Right lobe of liver (tissue), 6 donors: ENCODE measurements around the gene AP5M1. TPM values are rescaled to one million over a fixed set of nuclear protein-coding genes. Genes with fewer than 3 reads are reported as not detected.
"Not testable (repeated sequence)": the region's sequence is repeated elsewhere in the genome, so short reads cannot be mapped to it uniquely, and the experiment has no call there.

Experiments
- ATAC-seq, 4 donors: fragments of 200-7000 bp; cut with Tn5 transposase; one replicate each; pipeline ENCODE4 v1.9.1; 2020; ENCODE audit warnings: mild to moderate bottlenecking in 4 of 4, moderate library complexity in 4 of 4
- DNase-seq, 3 donors: peaks; one replicate each; pipeline ENCODE4 v3.0.0-alpha.2; 2020
- H3K27ac ChIP-seq, 3 donors: fragments of 200-600 bp; one replicate each; pipeline ENCODE4 v1.8.0; 2022
- H3K27me3 ChIP-seq, 2 donors: fragments of 200-600 bp; one replicate each; pipeline ENCODE4 v1.8.0; 2022
- H3K36me3 ChIP-seq, 4 donors: fragments of 200-600 bp; sonication (generic) in 1 of 4; one replicate each; pipeline versions ENCODE4 v1.5.1 to v1.8.0; 2017 to 2022; ENCODE audit warnings: control low read depth in 1 of 4
- H3K4me1 ChIP-seq, 4 donors: fragments of 200-600 bp; sonication (generic) in 1 of 4; one replicate each; pipeline versions ENCODE4 v1.5.1 to v1.8.0; 2017 to 2022; ENCODE audit warnings: control low read depth in 1 of 4
- H3K4me3 ChIP-seq, 3 donors: fragments of 200-600 bp; one replicate each; pipeline ENCODE4 v1.8.0; 2022
- H3K9me3 ChIP-seq, 4 donors: fragments of 200-600 bp; sonication (generic) in 1 of 4; one replicate each; pipeline versions ENCODE4 v1.5.1 to v1.8.0; 2017 to 2022; ENCODE audit warnings: control low read depth in 1 of 4
- POLR2A ChIP-seq: fragments of 450-650 bp; IDR thresholded peaks from one replicate; pipeline ENCODE4 v1.6.1; 2017; ENCODE audit warnings: antibody characterized with exemption, mild to moderate bottlenecking
- WGBS: methylation state at CpG from one replicate; pipeline ENCODE4 v1.1.6; 2018; ENCODE audit warnings: low coverage, low lambda C conversion rate; ENCODE audit not compliant: insufficient coverage; ENCODE audit errors: missing lambda C conversion rate; 5-methylcytosine and 5-hydroxymethylcytosine counted together
- intact Hi-C, 2 donors: fragments of 100-400 bp; cut with DNase I; formaldehyde crosslinking; loops; one replicate each; pipeline versions ENCODE4 v1.11.2 to v1.14.1; 2022
- long read RNA-seq: library from polyadenylated mRNA; unstranded; transcript quantifications from one replicate; pipeline ENCODE4 v2.0.0, GENCODE V29; 2019
- total RNA-seq, 6 experiments: library from RNA; depleted of rRNA in 2 of 6; stranded (reverse); fragments of >200 nt in 2 of 6; fragmentation: NEBNext Ultra II Directional in 3 of 6; extraction: Animal tissue kit (Norgen Biotek cat#: 25700) in 3 of 6; gene quantifications; one replicate each; pipeline versions ENCODE4 v1.1.0 to v1.2.4, GENCODE V29; 2016 to 2023
- TF ChIP-seq, protein P1 (sequence below), 4 donors: fragments of 200-600 bp in 3 of 4; fragments of 450-650 bp in 1 of 4; IDR thresholded peaks; one replicate each; pipeline versions ENCODE4 v1.5.1 to v1.8.0; 2016 to 2022; ENCODE audit warnings: antibody characterized with exemption in 4 of 4, mild to moderate bottlenecking in 2 of 4
- donor health status: DM: no; HTN: yes; CAD: no.
- donor health status: DM: no; HTN: no; CAD: no.
- donor health status: DM: no; HTN: no; CAD: no.
- donor health status: DM: no; HTN: yes; CAD: no.
- donor health status: DM: no; HTN: yes; CAD: no.

AP5M1 gene, protein sequence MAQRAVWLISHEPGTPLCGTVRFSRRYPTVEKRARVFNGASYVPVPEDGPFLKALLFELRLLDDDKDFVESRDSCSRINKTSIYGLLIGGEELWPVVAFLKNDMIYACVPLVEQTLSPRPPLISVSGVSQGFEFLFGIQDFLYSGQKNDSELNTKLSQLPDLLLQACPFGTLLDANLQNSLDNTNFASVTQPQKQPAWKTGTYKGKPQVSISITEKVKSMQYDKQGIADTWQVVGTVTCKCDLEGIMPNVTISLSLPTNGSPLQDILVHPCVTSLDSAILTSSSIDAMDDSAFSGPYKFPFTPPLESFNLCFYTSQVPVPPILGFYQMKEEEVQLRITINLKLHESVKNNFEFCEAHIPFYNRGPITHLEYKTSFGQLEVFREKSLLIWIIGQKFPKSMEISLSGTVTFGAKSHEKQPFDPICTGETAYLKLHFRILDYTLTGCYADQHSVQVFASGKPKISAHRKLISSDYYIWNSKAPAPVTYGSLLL
- 10 to 100 TPM; 18.1 to 25.1 (median 21.6) TPM for total RNA-seq
- long read RNA-seq, full-length matches to known transcripts = 3 of 3 reads
- long read RNA-seq, partial matches to known transcripts = 0 of 3 reads
- long read RNA-seq, other reads (novel, unspliced or antisense) = 0 of 3 reads

DNA sequence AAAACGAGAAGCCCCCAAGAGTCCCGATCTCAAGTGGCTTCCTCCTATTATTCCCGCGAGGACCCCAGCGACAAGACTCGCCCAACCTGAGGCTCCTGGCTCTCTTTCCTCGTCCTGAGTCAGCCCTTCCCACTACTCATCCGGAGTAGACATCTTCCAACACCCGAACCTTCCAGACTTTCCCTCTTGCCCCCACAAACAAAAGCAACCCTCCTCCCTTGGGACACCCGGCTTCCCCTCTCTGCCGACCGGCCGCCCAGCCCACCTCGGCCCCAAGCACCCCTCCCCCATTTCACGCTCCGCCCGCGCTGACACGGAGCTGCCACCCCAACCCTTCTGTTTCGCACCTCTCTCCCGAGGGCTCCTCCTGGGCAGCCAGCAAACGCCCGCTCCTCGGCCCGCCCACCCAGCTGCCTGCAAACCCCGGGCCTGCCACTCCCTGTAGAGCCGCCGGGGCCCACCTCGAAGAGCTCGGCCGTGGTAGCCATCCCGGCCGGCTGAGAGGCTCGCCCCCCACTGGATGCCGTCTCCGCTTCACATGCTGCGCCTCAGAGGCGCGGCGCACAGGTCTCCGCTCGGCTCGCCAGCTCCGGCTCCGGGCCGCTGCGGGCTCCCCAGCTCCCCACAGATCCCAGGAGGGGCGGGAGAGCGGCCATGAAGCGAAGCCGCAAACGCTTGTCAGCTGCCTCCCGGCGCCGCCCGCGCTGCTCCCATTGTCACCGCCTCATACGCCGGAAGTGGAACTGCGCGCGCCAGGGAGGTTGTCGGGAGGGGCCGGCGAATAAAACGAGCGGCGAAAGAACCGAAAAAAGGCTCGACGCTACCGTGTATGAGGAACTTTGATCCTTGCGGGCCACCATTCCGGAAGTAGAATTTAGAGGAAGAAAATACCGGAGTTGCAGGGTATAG lies at the start of gene AP5M1, which contains the start of gene EXOC5:
TSS of gene AP5M1 (plus strand) at position 811 of the 909 bp plus-strand sequence. CDS start 344 bp downstream, outside the sequence.
TSS of gene EXOC5 (minus strand) at position 745 of the 909 bp plus-strand sequence. CDS start at position 488, 257 bp downstream.
- Histone ChIP-seq H3K9me3 (no peaks in the 10 kb centered on the region), H3K27ac (peak within 1 kb of the TSS; percentile 85 to 94 (median 87)), H3K4me1 (peaks cover 0 to 24% (median 11%) of the 10 kb centered on the region in 4 donors), H3K4me3 (peak within 1 kb of the TSS; percentile 73 to 95 (median 94)), H3K36me3 (no peaks in the 10 kb centered on the region), H3K27me3 (no peaks in the 10 kb centered on the region)
- intact Hi-C loops = no loop called here
- TF ChIP-seq, protein P1, sequence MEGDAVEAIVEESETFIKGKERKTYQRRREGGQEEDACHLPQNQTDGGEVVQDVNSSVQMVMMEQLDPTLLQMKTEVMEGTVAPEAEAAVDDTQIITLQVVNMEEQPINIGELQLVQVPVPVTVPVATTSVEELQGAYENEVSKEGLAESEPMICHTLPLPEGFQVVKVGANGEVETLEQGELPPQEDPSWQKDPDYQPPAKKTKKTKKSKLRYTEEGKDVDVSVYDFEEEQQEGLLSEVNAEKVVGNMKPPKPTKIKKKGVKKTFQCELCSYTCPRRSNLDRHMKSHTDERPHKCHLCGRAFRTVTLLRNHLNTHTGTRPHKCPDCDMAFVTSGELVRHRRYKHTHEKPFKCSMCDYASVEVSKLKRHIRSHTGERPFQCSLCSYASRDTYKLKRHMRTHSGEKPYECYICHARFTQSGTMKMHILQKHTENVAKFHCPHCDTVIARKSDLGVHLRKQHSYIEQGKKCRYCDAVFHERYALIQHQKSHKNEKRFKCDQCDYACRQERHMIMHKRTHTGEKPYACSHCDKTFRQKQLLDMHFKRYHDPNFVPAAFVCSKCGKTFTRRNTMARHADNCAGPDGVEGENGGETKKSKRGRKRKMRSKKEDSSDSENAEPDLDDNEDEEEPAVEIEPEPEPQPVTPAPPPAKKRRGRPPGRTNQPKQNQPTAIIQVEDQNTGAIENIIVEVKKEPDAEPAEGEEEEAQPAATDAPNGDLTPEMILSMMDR (IDR thresholded peaks at IDR 0.05) = peak in 2 of 4 donors; percentile 8 to 11
- TF ChIP-seq POLR2A = peak; percentile 72
- ATAC-seq (peak; percentile 89 to 96 (median 94)), DNase-seq (peak; percentile 94 to 96 (median 96))
- under 1% methylated on average over 46 of the region's 76 CpGs for WGBS

DNA sequence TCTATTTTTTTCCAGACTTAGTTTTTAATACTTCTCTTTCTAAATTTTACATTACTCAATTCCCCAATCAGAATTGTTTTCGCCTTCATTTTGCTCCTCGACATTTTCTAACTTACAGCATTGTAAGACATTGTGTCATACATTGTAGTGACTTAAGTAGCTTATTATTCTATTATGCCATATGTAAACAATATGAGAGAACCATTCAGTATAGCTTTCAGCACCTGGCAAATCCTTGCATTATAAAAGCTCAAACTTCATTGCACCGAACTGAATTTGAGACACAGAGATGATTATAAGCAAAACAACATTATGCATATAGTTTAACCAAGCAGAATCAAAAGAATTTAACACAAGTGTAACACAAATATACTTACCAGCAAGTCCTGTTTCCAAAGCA lies 46.8 kb upstream of the AP5M1 start:
- DNase-seq (no peak), ATAC-seq (no peak)
- 96% methylated on average over 3 of the region's 3 CpGs for WGBS
- no peaks in the 10 kb centered on the region for H3K9me3 ChIP-seq
- peaks cover 0 to 12% (median 3%) of the 10 kb centered on the region in 4 donors for H3K36me3 ChIP-seq
- no peak overlapping the region for H3K27ac ChIP-seq
- TF ChIP-seq POLR2A = no peak
- TF ChIP-seq, protein P1 (IDR thresholded peaks at IDR 0.05) = no peak
- H3K4me1 ChIP-seq = no peaks in the 10 kb centered on the region
- no peaks in the 10 kb centered on the region for H3K27me3 ChIP-seq
- intact Hi-C loops = no loop called here
- H3K4me3 ChIP-seq = no peak overlapping the region

DNA sequence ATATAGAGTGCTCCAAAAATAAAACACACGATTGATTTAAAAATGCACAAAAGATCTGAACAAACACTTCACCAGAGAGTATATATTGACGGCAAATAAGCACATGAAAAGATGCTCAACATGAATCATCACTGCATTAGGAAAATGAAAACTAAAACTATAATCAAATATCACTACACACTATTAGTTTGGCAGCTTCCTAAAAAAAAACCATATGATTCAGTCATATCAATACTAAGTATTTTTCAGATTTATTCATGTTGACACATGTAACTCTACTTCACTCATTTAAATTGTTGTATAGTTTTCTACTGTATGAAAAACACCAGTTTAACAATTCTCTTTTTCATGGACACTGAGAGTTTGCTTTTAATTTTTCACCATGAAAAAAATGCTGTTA lies 41.7 kb upstream of the AP5M1 start:
- Histone ChIP-seq H3K9me3 (no peaks in the 10 kb centered on the region), H3K36me3 (peaks cover 0 to 15% (median 1%) of the 10 kb centered on the region in 4 donors), H3K27ac (no peak overlapping the region), H3K4me1 (no peaks in the 10 kb centered on the region), H3K4me3 (no peak overlapping the region), H3K27me3 (no peaks in the 10 kb centered on the region)
- intact Hi-C loops = no loop called here
- DNase-seq = no peak
- 72% methylated on average over 2 of the region's 2 CpGs for WGBS
- ATAC-seq = no peak
- TF ChIP-seq, protein P1 (IDR thresholded peaks at IDR 0.05) = no peak
- no peak for TF ChIP-seq POLR2A

DNA sequence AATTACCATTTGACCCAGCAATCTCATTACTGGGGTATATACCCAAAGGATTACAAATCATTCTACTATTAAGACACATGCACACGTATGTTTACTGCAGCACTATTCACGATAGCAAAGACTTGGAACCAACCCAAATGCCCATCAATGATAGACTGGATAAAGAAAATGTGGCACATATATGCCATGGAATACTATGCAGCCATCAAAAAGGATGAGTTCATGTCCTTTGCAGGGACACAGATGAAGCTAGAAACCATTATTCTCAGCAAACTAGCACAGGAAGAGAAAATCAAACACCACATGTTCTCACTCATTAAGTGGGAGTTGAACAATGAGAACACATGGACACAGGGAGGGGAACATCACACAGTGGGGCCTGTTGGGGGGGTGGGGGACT lies 40.5 kb upstream of the AP5M1 start:
- not testable (repeated sequence) for DNase-seq

More for the DNA sequence above, 40.5 kb upstream of the AP5M1 start:
- H3K27me3 ChIP-seq, ATAC-seq, intact Hi-C loops, H3K9me3 ChIP-seq, H3K4me3 ChIP-seq, H3K27ac ChIP-seq, H3K4me1 ChIP-seq: not testable (repeated sequence)
- WGBS = 84% methylated on average over 2 of the region's 2 CpGs
- H3K36me3 ChIP-seq = peaks cover 0 to 22% (median 3%) of the 10 kb centered on the region in 4 donors
